ENCODE measurements around the gene STK4. TPM values are rescaled to one million over a fixed set of nuclear protein-coding genes. Genes with fewer than 3 reads are reported as not detected.

STK4 gene
- total and polyA plus RNA-seq, 2 donors (not counting 3 experiments of a cell fraction or from before 2014, with no cell fraction given): 9.1 to 29.6 TPM

DNA sequence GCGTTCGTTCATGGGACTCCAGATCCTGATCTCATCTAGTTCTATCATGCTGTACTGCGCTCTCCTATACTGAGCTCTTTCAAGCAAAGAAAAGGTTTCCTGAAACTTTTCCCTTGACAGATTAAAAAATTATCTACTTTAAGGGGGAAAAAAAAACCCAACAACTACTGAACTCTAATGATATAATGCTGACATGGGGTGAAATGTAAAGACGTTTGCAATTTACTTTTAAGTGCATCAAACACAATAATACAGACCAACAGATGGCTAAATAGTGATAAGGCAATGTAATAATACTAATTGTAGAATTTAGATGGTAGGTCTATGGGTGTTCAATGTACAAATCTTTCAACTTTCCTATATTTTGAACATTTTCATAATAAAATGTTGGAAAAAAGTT is 22.5 kb upstream of the STK4 start:
- no peaks in the 10 kb centered on the region for H4K20me1 ChIP-seq (replicated peaks; ENCODE audit: control insufficient read depth, extremely low read depth, insufficient read depth, low read length)
- DNase-seq (ENCODE audit: low read depth, low spot score) (no peak), FAIRE-seq (no peak)
- no peak overlapping the region for H3K4me2 ChIP-seq (ENCODE audit: insufficient read depth, low read length)
- POLR2A ChIA-PET: no interaction called here
- CTCF ChIA-PET: no interaction called here
- H3K9ac ChIP-seq (replicated peaks; ENCODE audit: extremely low read depth, insufficient read depth, low read length): no peak overlapping the region
- no peaks in the 10 kb centered on the region for H3K9me3 ChIP-seq (replicated peaks; ENCODE audit: control insufficient read depth, insufficient read depth, low read length)
- no peaks in the 10 kb centered on the region for H3K27me3 ChIP-seq (ENCODE audit: control insufficient read depth in 2 of 2, insufficient read depth in 2 of 2, low read length in 2 of 2)
- no peaks in the 10 kb centered on the region for H3K9me1 ChIP-seq (replicated peaks; ENCODE audit: control insufficient read depth, extremely low read depth, insufficient read depth, low read length)
- no peak overlapping the region for H2AFZ ChIP-seq (ENCODE audit: low read depth, low read length)
- H3K4me3 ChIP-seq (replicated peaks in 1 of 3; ENCODE audit: insufficient read depth in 1 of 3, low read depth in 1 of 3, low read length in 3 of 3): no peak overlapping the region
- BruUV-seq (replicated peaks): no TSS peak
- peaks cover 16 to 36% of the 10 kb centered on the region in 2 experiments for H3K36me3 ChIP-seq (ENCODE audit: control insufficient read depth in 2 of 2, extremely low read depth in 1 of 2, insufficient read depth in 2 of 2, low read length in 2 of 2)
- no peak overlapping the region for H3K27ac ChIP-seq (ENCODE audit: insufficient read depth, low read depth, low read length)
- no peak for TF ChIP-seq MYC (IDR thresholded peaks at IDR 0.05; ENCODE audit: low read depth, low read length)
- TF ChIP-seq POLR2AphosphoS5 (IDR thresholded peaks at IDR 0.05; ENCODE audit: insufficient read depth, low read depth, low read length): no peak
- TF ChIP-seq FOS (IDR thresholded peaks at IDR 0.05; ENCODE audit: borderline replicate concordance, insufficient read depth, low read length): no peak
- no peak for TF ChIP-seq POLR2A (IDR thresholded peaks at IDR 0.05; ENCODE audit: low read depth, low read length)
- TF ChIP-seq, protein P1, sequence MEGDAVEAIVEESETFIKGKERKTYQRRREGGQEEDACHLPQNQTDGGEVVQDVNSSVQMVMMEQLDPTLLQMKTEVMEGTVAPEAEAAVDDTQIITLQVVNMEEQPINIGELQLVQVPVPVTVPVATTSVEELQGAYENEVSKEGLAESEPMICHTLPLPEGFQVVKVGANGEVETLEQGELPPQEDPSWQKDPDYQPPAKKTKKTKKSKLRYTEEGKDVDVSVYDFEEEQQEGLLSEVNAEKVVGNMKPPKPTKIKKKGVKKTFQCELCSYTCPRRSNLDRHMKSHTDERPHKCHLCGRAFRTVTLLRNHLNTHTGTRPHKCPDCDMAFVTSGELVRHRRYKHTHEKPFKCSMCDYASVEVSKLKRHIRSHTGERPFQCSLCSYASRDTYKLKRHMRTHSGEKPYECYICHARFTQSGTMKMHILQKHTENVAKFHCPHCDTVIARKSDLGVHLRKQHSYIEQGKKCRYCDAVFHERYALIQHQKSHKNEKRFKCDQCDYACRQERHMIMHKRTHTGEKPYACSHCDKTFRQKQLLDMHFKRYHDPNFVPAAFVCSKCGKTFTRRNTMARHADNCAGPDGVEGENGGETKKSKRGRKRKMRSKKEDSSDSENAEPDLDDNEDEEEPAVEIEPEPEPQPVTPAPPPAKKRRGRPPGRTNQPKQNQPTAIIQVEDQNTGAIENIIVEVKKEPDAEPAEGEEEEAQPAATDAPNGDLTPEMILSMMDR (IDR thresholded peaks at IDR 0.05; ENCODE audit: extremely low read depth in 1 of 2, insufficient read depth in 1 of 2, low read depth in 1 of 2, low read length in 2 of 2): no peak
- TF ChIP-seq, protein P2, sequence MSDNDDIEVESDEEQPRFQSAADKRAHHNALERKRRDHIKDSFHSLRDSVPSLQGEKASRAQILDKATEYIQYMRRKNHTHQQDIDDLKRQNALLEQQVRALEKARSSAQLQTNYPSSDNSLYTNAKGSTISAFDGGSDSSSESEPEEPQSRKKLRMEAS (IDR thresholded peaks at IDR 0.05; ENCODE audit: insufficient read depth, insufficient read length): no peak
- no peak for TF ChIP-seq EZH2 (IDR thresholded peaks at IDR 0.05; ENCODE audit: borderline replicate concordance, low read depth, low read length, severe bottlenecking)
- TF ChIP-seq JUN (IDR thresholded peaks at IDR 0.05; ENCODE audit: borderline replicate concordance, insufficient read depth, insufficient read length, low read depth): no peak
- TF ChIP-seq GATA2 (IDR thresholded peaks at IDR 0.05; ENCODE audit: insufficient read depth, insufficient read length, low read depth, low read length): no peak
- peaks cover 2% of the 10 kb centered on the region for H3K79me2 ChIP-seq (ENCODE audit: control insufficient read depth, insufficient read depth, low read length)
- dilution Hi-C loops (cut with MboI; ENCODE audit: extremely low pct_ligation_motif_present, low sequenced_read_pairs): no loop called here
- intact Hi-C loops (cut with micrococcal nuclease): no loop called here
- peaks cover 4% of the 10 kb centered on the region for H3K4me1 ChIP-seq (ENCODE audit: control insufficient read depth, extremely low read depth, insufficient read depth, low read length)

Data from endothelial cell of umbilical vein (primary cell).